IMR-90 (cell line): Measurements from ENCODE around the gene FAM53B. TPM values are rescaled to one million over a fixed set of nuclear protein-coding genes. Genes with fewer than 3 reads are reported as not detected.

ENCODE experiments used
- ATAC-seq: fragments of 200-7000 bp; cut with Tn5 transposase; 2 replicates; pipeline ENCODE4 v1.9.1; 2020; ENCODE audit warnings: low read depth, mild to moderate bottlenecking, moderate library complexity
- BruUV-seq: library from RNA; stranded (reverse); fragments of 400-500 nt; replicated peaks from 2 replicates; lab custom pipeline; 2021; lab: Mats Ljungman, UMichigan
- CTCF ChIA-PET: fragments of 300-600 bp; formaldehyde crosslinking; extraction: SDS; loops from one replicate; lab custom pipeline; 2021; ENCODE audit warnings: antibody characterized with exemption; lab: Yijun Ruan, JAX
- POLR2A ChIA-PET: fragments of 300-600 bp; sonication (Branson Sonifier 250); formaldehyde crosslinking; loops from one replicate; lab custom pipeline; 2022; ENCODE audit warnings: antibody characterized with exemption; ENCODE audit not compliant: unreplicated experiment; lab: Charles Lee
- DNase-seq: peaks from one replicate; pipeline ENCODE4 v3.0.0; 2013
- H2AFZ ChIP-seq: replicated peaks from 2 replicates; pipeline ENCODE3; 2013; ENCODE audit warnings: low read length, mild to moderate bottlenecking; ENCODE audit not compliant: poor library complexity
- H2AK5ac ChIP-seq: 2 replicates; pipeline ENCODE4 v1.6.1; 2013; ENCODE audit warnings: low read depth, low read length, inconsistent platforms
- H2AK9ac ChIP-seq: replicated peaks from 2 replicates; pipeline ENCODE3; 2013; ENCODE audit warnings: mild to moderate bottlenecking, low read depth, low read length, moderate library complexity; ENCODE audit not compliant: poor library complexity
- H2BK120ac ChIP-seq: 2 replicates; pipeline ENCODE4 v1.6.1; 2013; ENCODE audit warnings: low read depth, low read length, inconsistent platforms
- H2BK15ac ChIP-seq: 3 replicates; pipeline ENCODE4 v1.6.1; 2013; ENCODE audit warnings: low read depth, low read length, inconsistent platforms
- H2BK20ac ChIP-seq: 2 replicates; pipeline ENCODE4 v1.6.1; 2013; ENCODE audit warnings: low read depth, mild to moderate bottlenecking, inconsistent platforms, low read length, moderate library complexity
- H2BK5ac ChIP-seq: 2 replicates; pipeline ENCODE4 v1.6.1; 2013; ENCODE audit warnings: mild to moderate bottlenecking, low read depth, low read length, inconsistent platforms; ENCODE audit not compliant: poor library complexity, severe bottlenecking
- H3K14ac ChIP-seq: replicated peaks from 2 replicates; pipeline ENCODE4 v1.6.1; 2013; ENCODE audit warnings: low read depth, low read length, inconsistent platforms
- H3K18ac ChIP-seq: 2 replicates; pipeline ENCODE4 v1.6.1; 2013; ENCODE audit warnings: low read depth, low read length, control low read depth
- H3K23ac ChIP-seq: 2 replicates; pipeline ENCODE4 v1.6.1; 2013; ENCODE audit warnings: low read depth, low read length, inconsistent platforms
- H3K27ac ChIP-seq: 2 replicates; pipeline ENCODE4 v1.5.1; 2013; ENCODE audit warnings: mild to moderate bottlenecking, control low read depth, low read length; ENCODE audit not compliant: insufficient read depth
- H3K27me3 ChIP-seq: 2 replicates; pipeline ENCODE4 v1.6.1; 2013; ENCODE audit warnings: low read length; ENCODE audit not compliant: control insufficient read depth, insufficient read depth
- H3K36me3 ChIP-seq: 2 replicates; pipeline ENCODE4 v1.6.1; 2013; ENCODE audit warnings: low read length, mixed read lengths; ENCODE audit not compliant: control insufficient read depth, insufficient read depth
- H3K4ac ChIP-seq: 2 replicates; pipeline ENCODE4 v1.6.1; 2013; ENCODE audit warnings: low read depth, low read length, inconsistent platforms
- H3K4me1 ChIP-seq: 2 replicates; pipeline ENCODE4 v1.6.1; 2013; ENCODE audit warnings: low read length, mixed read lengths; ENCODE audit not compliant: control insufficient read depth, insufficient read depth
- H3K4me2 ChIP-seq: 2 replicates; pipeline ENCODE4 v1.6.1; 2013; ENCODE audit warnings: low read depth, mild to moderate bottlenecking, control low read depth, low read length, moderate library complexity
- H3K4me3 ChIP-seq: 2 replicates; pipeline ENCODE4 v1.5.1; 2013; ENCODE audit warnings: low read depth, mild to moderate bottlenecking, control low read depth, low read length, moderate library complexity; ENCODE audit not compliant: insufficient read depth
- H3K56ac ChIP-seq: 2 replicates; pipeline ENCODE4 v1.6.1; 2013; ENCODE audit warnings: low read length, inconsistent platforms; ENCODE audit not compliant: insufficient read depth; ENCODE audit errors: extremely low read depth
- H3K79me1 ChIP-seq, 2 experiments: 2 replicates each; pipeline ENCODE4 v1.6.1; 2013; ENCODE audit warnings: low read length in 2 of 2, inconsistent platforms in 1 of 2, low read depth in 1 of 2
- H3K9ac ChIP-seq: 2 replicates; pipeline ENCODE4 v1.6.1; 2013; ENCODE audit warnings: low read depth, low read length, control low read depth
- H3K9me1 ChIP-seq: 2 replicates; pipeline ENCODE4 v1.6.1; 2013; ENCODE audit warnings: low read length, inconsistent platforms; ENCODE audit not compliant: insufficient read depth
- H3K9me3 ChIP-seq: 2 replicates; pipeline ENCODE4 v1.6.1; 2013; ENCODE audit warnings: low read length; ENCODE audit not compliant: control insufficient read depth, insufficient read depth
- H4K20me1 ChIP-seq: 2 replicates; pipeline ENCODE4 v1.6.1; 2013; ENCODE audit warnings: low read length, inconsistent platforms; ENCODE audit not compliant: insufficient read depth
- H4K5ac ChIP-seq: 2 replicates; pipeline ENCODE4 v1.6.1; 2013; ENCODE audit warnings: mild to moderate bottlenecking, low read depth, low read length, control low read depth
- H4K8ac ChIP-seq, 2 experiments: 2 replicates each; pipeline ENCODE4 v1.6.1; 2013; ENCODE audit warnings: low read depth in 2 of 2, low read length in 2 of 2, control low read depth in 1 of 2, inconsistent platforms in 1 of 2
- H4K91ac ChIP-seq: 2 replicates; pipeline ENCODE4 v1.6.1; 2013; ENCODE audit warnings: low read depth, low read length, inconsistent platforms; ENCODE audit not compliant: insufficient read depth
- FOS ChIP-seq: fragments of 150-350 bp; IDR thresholded peaks from 2 replicates; pipeline ENCODE4 v1.6.1; 2016; ENCODE audit warnings: low read depth, low read length
- MAFK ChIP-seq: IDR thresholded peaks from 2 replicates; pipeline ENCODE4 v1.6.1; 2012; ENCODE audit warnings: low read depth, low read length, improper control_type of control experiment
- NFE2L2 ChIP-seq: fragments of 150-350 bp; IDR thresholded peaks from 2 replicates; pipeline ENCODE4 v1.6.1; 2016; ENCODE audit warnings: low read depth, mild to moderate bottlenecking, low read length
- RCOR1 ChIP-seq: IDR thresholded peaks from 2 replicates; pipeline ENCODE4 v1.6.1; 2012; ENCODE audit warnings: mild to moderate bottlenecking, low read length, improper control_type of control experiment; ENCODE audit not compliant: insufficient replicate concordance
- WGBS, 2 experiments: methylation state at CpG; one replicate each; pipeline versions ENCODE4 v1.1.5 to v1.1.7; 2013; ENCODE audit warnings: missing lambda C conversion rate in 2 of 2; ENCODE audit not compliant: insufficient read length in 1 of 2; ENCODE audit errors: extremely low coverage in 2 of 2; 5-methylcytosine and 5-hydroxymethylcytosine counted together
- dilution Hi-C: fragments of 300-500 bp; cut with HindIII; formaldehyde crosslinking; loops from one replicate; pipeline ENCODE4 v1.14.3; 2018; ENCODE audit warnings: low sequenced_read_pairs; ENCODE audit not compliant: unreplicated experiment
- in situ Hi-C: fragments of 300-500 bp; cut with MboI; formaldehyde crosslinking; loops from 3 replicates; pipeline ENCODE4 v1.14.3; 2019; ENCODE audit warnings: low sequenced_read_pairs, inconsistent platforms, mixed read lengths
- intact Hi-C: fragments of 100-400 bp; cut with micrococcal nuclease; formaldehyde crosslinking; loops from 2 replicates; pipeline ENCODE4 v1.10.0; 2022
- polyA plus RNA-seq, 3 experiments: library from polyadenylated mRNA; depleted of rRNA; stranded (reverse); fragments of >200 nt; gene quantifications; 2 replicates each; pipeline ENCODE4 v1.2.3, GENCODE V29; 2012; ENCODE audit warnings: low replicate concordance in 1 of 3
- total RNA-seq: library from RNA; depleted of rRNA; stranded (reverse); fragments of >200 nt; gene quantifications from 2 replicates; pipeline ENCODE4 v1.2.3, GENCODE V29; 2012
- TF ChIP-seq, protein P1 (sequence below): conservative IDR thresholded peaks from 2 replicates; pipeline ENCODE4 v1.5.1; 2012; ENCODE audit warnings: mild to moderate bottlenecking, low read depth, low read length, improper control_type of control experiment

The FAM53B gene
- total and polyA plus RNA-seq, 2 of the 4 experiments (the other 2 are of a cell fraction): 3.8 to 5.7 TPM

- H3K18ac ChIP-seq: no peak overlapping the region
- DNase-seq (no peak), ATAC-seq (no peak)
- no peak overlapping the region for H2BK15ac ChIP-seq
- no peak overlapping the region for H3K4me2 ChIP-seq
- H3K23ac ChIP-seq: no peak overlapping the region
- BruUV-seq: no TSS peak
- no peak overlapping the region for H3K4ac ChIP-seq
- H3K79me1 ChIP-seq: peaks cover 0 to 4% of the 10 kb centered on the region in 2 experiments; a peak in 1 of 4 replicates
- no peak overlapping the region for H2BK120ac ChIP-seq
- no peak overlapping the region for H2BK5ac ChIP-seq
- no peak overlapping the region for H4K5ac ChIP-seq
- H3K4me1 ChIP-seq: no peaks in the 10 kb centered on the region
- no peak overlapping the region for H2BK20ac ChIP-seq
- no peak overlapping the region for H2AK9ac ChIP-seq
- no peaks in the 10 kb centered on the region for H3K9me3 ChIP-seq
- dilution Hi-C loops: no loop called here
- no peak overlapping the region for H2AFZ ChIP-seq
- H4K20me1 ChIP-seq: no peaks in the 10 kb centered on the region; the same call in 1 of the 2 replicates
- peaks cover 13% of the 10 kb centered on the region; the same call in 1 of the 2 replicates for H3K9me1 ChIP-seq
- no peak overlapping the region for H2AK5ac ChIP-seq
- no peak overlapping the region for H3K14ac ChIP-seq
- H3K27ac ChIP-seq: no peak overlapping the region
- intact Hi-C loops: no loop called here
- in situ Hi-C loops: no loop called here
- TF ChIP-seq, protein P1, sequence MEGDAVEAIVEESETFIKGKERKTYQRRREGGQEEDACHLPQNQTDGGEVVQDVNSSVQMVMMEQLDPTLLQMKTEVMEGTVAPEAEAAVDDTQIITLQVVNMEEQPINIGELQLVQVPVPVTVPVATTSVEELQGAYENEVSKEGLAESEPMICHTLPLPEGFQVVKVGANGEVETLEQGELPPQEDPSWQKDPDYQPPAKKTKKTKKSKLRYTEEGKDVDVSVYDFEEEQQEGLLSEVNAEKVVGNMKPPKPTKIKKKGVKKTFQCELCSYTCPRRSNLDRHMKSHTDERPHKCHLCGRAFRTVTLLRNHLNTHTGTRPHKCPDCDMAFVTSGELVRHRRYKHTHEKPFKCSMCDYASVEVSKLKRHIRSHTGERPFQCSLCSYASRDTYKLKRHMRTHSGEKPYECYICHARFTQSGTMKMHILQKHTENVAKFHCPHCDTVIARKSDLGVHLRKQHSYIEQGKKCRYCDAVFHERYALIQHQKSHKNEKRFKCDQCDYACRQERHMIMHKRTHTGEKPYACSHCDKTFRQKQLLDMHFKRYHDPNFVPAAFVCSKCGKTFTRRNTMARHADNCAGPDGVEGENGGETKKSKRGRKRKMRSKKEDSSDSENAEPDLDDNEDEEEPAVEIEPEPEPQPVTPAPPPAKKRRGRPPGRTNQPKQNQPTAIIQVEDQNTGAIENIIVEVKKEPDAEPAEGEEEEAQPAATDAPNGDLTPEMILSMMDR: no peak
- TF ChIP-seq MAFK: no peak
- TF ChIP-seq FOS: no peak
- no peak for TF ChIP-seq NFE2L2
- no peak for TF ChIP-seq RCOR1
- H3K4me3 ChIP-seq: no peak overlapping the region
- POLR2A ChIA-PET: no interaction called here
- peaks cover 17% of the 10 kb centered on the region for H3K36me3 ChIP-seq
- no peaks in the 10 kb centered on the region for H3K27me3 ChIP-seq
- no peak overlapping the region for H3K9ac ChIP-seq
- no peak overlapping the region for H4K8ac ChIP-seq
- H3K56ac ChIP-seq: no peak overlapping the region
- WGBS, 2 experiments: 72% methylated on average over 2 of the region's 13 CpGs; no CpG with 5 or more reads in 1 of the 2 experiments
- H4K91ac ChIP-seq: no peak overlapping the region
- CTCF ChIA-PET: no interaction called here
Observed at GRCh38 chr10:124693396-124693795, 50.8 kb downstream of the FAM53B start.
